CD4-positive, alpha-beta T cell treated with Interleukin-6 at 100 ng/mL for 8 hours (primary cell): ENCODE data around the gene ABHD5.

Source experiments
- DNase-seq: peaks from one replicate; pipeline ENCODE4 v3.0.0-alpha.2; 2020; ENCODE audit warnings: mixed read lengths, low spot score

Gene ABHD5

GRCh38 chr3:43757666-43758321, 67.1 kb downstream of the ABHD5 start:
- no peak for DNase-seq

- DNase-seq: no peak
Measured at GRCh38 chr3:43758592-43759225, 68.0 kb downstream of the ABHD5 start.

GRCh38 chr3:43759297-43759782, 68.6 kb downstream of the ABHD5 start:
- peak; percentile 20 for DNase-seq

GRCh38 chr3:43759938-43760337, 69.2 kb downstream of the ABHD5 start:
- DNase-seq: no peak

- DNase-seq: no peak
Measured at GRCh38 chr3:43760938-43761337, 70.2 kb downstream of the ABHD5 start.

- no peak for DNase-seq
Measured at GRCh38 chr3:43762451-43762850, 71.7 kb downstream of the ABHD5 start.

- DNase-seq: no peak
Measured at GRCh38 chr3:43764056-43764455, 73.3 kb downstream of the ABHD5 start.

GRCh38 chr3:43764471-43764870, 73.7 kb downstream of the ABHD5 start:
- DNase-seq: no peak

GRCh38 chr3:43765521-43765971, 74.8 kb downstream of the ABHD5 start:
- DNase-seq: no peak

- no peak for DNase-seq
Measured at GRCh38 chr3:43766672-43767465, 76.1 kb downstream of the ABHD5 start.

- no peak for DNase-seq
Measured at GRCh38 chr3:43768381-43768973, 77.7 kb downstream of the ABHD5 start.

- DNase-seq: peak; percentile 57
Measured at GRCh38 chr3:43769097-43769884, 78.6 kb downstream of the ABHD5 start.

GRCh38 chr3:43769885-43770425, 79.2 kb downstream of the ABHD5 start:
- peak; percentile 24 for DNase-seq

- DNase-seq: peak; percentile 28
Measured at GRCh38 chr3:43770426-43771103, 79.8 kb downstream of the ABHD5 start.

GRCh38 chr3:43771610-43772009, 80.9 kb downstream of the ABHD5 start:
- DNase-seq: no peak

- no peak for DNase-seq
Measured at GRCh38 chr3:43773273-43774094, 82.7 kb downstream of the ABHD5 start.

- DNase-seq: no peak
Measured at GRCh38 chr3:43774799-43775198, 84.1 kb downstream of the ABHD5 start.

GRCh38 chr3:43776101-43776500, 85.4 kb downstream of the ABHD5 start:
- no peak for DNase-seq

- no peak for DNase-seq
Measured at GRCh38 chr3:43779850-43780249, 89.1 kb downstream of the ABHD5 start.

GRCh38 chr3:43782541-43782940, 91.8 kb downstream of the ABHD5 start:
- no peak for DNase-seq
